NCI-H2029 (cell line): ENCODE measurements around the gene NACAD.
"Not testable (repeated sequence)": the region's sequence is repeated elsewhere in the genome, so short reads cannot be mapped to it uniquely, and the experiment has no call there.

Experiments
- DNase-seq: peaks from one replicate; lab custom pipeline; 2025; lab: John Stamatoyannopoulos, UW

The NACAD gene

GRCh38 chr7:45055016-45055415 lies 33.8 kb downstream of the NACAD start:
- no peak for DNase-seq

GRCh38 chr7:45054442-45054841 lies 34.3 kb downstream of the NACAD start:
- DNase-seq = no peak

- DNase-seq = no peak
Observed at GRCh38 chr7:45053941-45054340, 34.8 kb downstream of the NACAD start.

- DNase-seq = no peak
Observed at GRCh38 chr7:45053401-45053800, 35.4 kb downstream of the NACAD start.

GRCh38 chr7:45052011-45052410 lies 36.8 kb downstream of the NACAD start:
- DNase-seq = peak; percentile 50

GRCh38 chr7:45050198-45050597 lies 38.6 kb downstream of the NACAD start:
- no peak for DNase-seq

- no peak for DNase-seq
Observed at GRCh38 chr7:45048748-45049147, 40.0 kb downstream of the NACAD start.

- DNase-seq = no peak
Observed at GRCh38 chr7:45044338-45044737, 44.4 kb downstream of the NACAD start.

- DNase-seq = no peak
Observed at GRCh38 chr7:45039106-45039505, 49.7 kb downstream of the NACAD start.

GRCh38 chr7:45037876-45038275 lies 50.9 kb downstream of the NACAD start:
- DNase-seq = no peak

- DNase-seq = no peak
Observed at GRCh38 chr7:45036796-45037195, 52.0 kb downstream of the NACAD start.

- DNase-seq = no peak
Observed at GRCh38 chr7:45036317-45036716, 52.5 kb downstream of the NACAD start.

GRCh38 chr7:45035893-45036292 lies 52.9 kb downstream of the NACAD start:
- peak; percentile 5 for DNase-seq

- no peak for DNase-seq
Observed at GRCh38 chr7:45035371-45035770, 53.4 kb downstream of the NACAD start.

- DNase-seq = not testable (repeated sequence)
Observed at GRCh38 chr7:45034710-45035109, 54.1 kb downstream of the NACAD start.

- DNase-seq = no peak
Observed at GRCh38 chr7:45033931-45034290, 54.9 kb downstream of the NACAD start.

- DNase-seq = no peak
Observed at GRCh38 chr7:45033261-45033930, 55.4 kb downstream of the NACAD start.

GRCh38 chr7:45032421-45032820 lies 56.3 kb downstream of the NACAD start:
- no peak for DNase-seq

GRCh38 chr7:45031829-45032228 lies 56.9 kb downstream of the NACAD start:
- peak; percentile 4 for DNase-seq
